Endothelial cell of hepatic sinusoid (primary cell): Measurements from ENCODE around the gene C10orf120.

Experiments used
- in situ Hi-C: cut with HindIII; loops from 2 replicates; pipeline ENCODE4 v1.10.0; 2017; ENCODE audit warnings: low sequenced_read_pairs

C10orf120 gene

GRCh38 chr10:122703483-122704448, 4.1 kb upstream of the C10orf120 start:
- in situ Hi-C loops, result no loop called here

- in situ Hi-C loops, result no loop called here
Measured at GRCh38 chr10:122702275-122702674, 2.6 kb upstream of the C10orf120 start.

GRCh38 chr10:122701652-122702051, 2.0 kb upstream of the C10orf120 start:
- in situ Hi-C loops, result no loop called here

- in situ Hi-C loops, result no loop called here
Measured at GRCh38 chr10:122696687-122697086, 3.0 kb downstream of the C10orf120 start.

GRCh38 chr10:122692744-122693143, 6.9 kb downstream of the C10orf120 start:
- in situ Hi-C loops, result no loop called here

GRCh38 chr10:122689146-122689820, 10.4 kb downstream of the C10orf120 start:
- in situ Hi-C loops, result no loop called here

- in situ Hi-C loops, result no loop called here
Measured at GRCh38 chr10:122688293-122688989, 11.2 kb downstream of the C10orf120 start.

- in situ Hi-C loops, result no loop called here
Measured at GRCh38 chr10:122682522-122682921, 17.1 kb downstream of the C10orf120 start.

- in situ Hi-C loops, result no loop called here
Measured at GRCh38 chr10:122678266-122678665, 21.4 kb downstream of the C10orf120 start.

GRCh38 chr10:122675278-122675677, 24.4 kb downstream of the C10orf120 start:
- in situ Hi-C loops, result no loop called here

- in situ Hi-C loops, result no loop called here
Measured at GRCh38 chr10:122674781-122675180, 24.9 kb downstream of the C10orf120 start.

GRCh38 chr10:122673731-122674130, 25.9 kb downstream of the C10orf120 start:
- in situ Hi-C loops, result no loop called here

- in situ Hi-C loops, result no loop called here
Measured at GRCh38 chr10:122673269-122673668, 26.4 kb downstream of the C10orf120 start.

- in situ Hi-C loops, result no loop called here
Measured at GRCh38 chr10:122672655-122673054, 27.0 kb downstream of the C10orf120 start.

GRCh38 chr10:122671355-122671754, 28.3 kb downstream of the C10orf120 start:
- in situ Hi-C loops, result no loop called here

- in situ Hi-C loops, result no loop called here
Measured at GRCh38 chr10:122669842-122670241, 29.8 kb downstream of the C10orf120 start.

- in situ Hi-C loops, result no loop called here
Measured at GRCh38 chr10:122669045-122669444, 30.6 kb downstream of the C10orf120 start.

- in situ Hi-C loops, result no loop called here
Measured at GRCh38 chr10:122665946-122666345, 33.7 kb downstream of the C10orf120 start.

GRCh38 chr10:122665329-122665860, 34.3 kb downstream of the C10orf120 start:
- in situ Hi-C loops, result no loop called here

- in situ Hi-C loops, result no loop called here
Measured at GRCh38 chr10:122664501-122664900, 35.1 kb downstream of the C10orf120 start.

- in situ Hi-C loops, result no loop called here
Measured at GRCh38 chr10:122663516-122664130, 36.0 kb downstream of the C10orf120 start.
